GM18511 (cell line): ENCODE measurements around the gene NAGK.
"Not testable (repeated sequence)": the region's sequence is repeated elsewhere in the genome, so short reads cannot be mapped to it uniquely, and the experiment has no call there.

Experiments
- ATAC-seq: cut with Tn5 transposase; IDR thresholded peaks from one replicate; pipeline ENCODE4 v1.9.1; 2021; ENCODE audit warnings: mild to moderate bottlenecking, moderate library complexity; ENCODE audit not compliant: unreplicated experiment

NAGK gene

DNA sequence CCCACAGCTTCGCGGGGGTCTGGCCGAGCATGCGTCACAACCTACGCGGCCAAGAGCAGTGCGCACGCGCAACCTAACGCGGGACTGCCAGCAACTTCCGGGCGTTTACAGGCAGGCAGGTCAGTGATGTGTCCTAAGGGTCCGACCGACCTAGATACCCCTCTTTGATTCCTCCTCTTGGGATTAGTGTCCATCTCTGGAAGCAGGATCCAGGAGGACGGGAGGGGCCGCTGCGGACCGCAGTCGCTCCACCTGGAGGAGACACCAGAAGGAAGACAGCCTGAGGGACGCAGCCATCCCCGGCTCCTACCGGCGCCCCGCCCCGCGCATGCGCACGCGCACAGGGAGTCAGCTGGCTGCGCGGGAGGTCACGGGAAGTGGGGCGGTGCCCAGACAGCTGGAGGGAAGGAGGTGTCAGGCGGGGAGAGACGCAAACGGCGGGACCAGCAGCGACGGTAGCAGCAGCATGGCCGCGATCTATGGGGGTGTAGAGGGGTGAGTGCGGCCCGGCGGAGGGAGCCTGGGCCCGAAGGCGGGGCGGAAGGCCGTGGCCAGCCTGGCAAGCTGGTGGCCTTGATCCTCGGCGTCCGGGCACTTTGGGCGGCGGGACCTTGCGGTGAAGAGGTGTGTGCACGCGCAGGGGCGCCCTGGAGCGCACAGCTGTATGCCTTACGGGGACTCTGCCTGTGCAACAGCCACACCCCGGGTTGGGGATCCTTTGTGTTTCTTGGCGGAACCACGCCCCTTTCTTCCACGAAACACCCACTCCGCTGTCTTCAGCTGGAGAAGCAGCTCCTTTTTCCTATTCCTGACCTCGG is at the start of gene NAGK:
NAGK (plus strand) TSS at position 431 of the 818 bp plus-strand sequence; CDS start at position 467, 36 bp downstream.
- peak; percentile 50 for ATAC-seq

DNA sequence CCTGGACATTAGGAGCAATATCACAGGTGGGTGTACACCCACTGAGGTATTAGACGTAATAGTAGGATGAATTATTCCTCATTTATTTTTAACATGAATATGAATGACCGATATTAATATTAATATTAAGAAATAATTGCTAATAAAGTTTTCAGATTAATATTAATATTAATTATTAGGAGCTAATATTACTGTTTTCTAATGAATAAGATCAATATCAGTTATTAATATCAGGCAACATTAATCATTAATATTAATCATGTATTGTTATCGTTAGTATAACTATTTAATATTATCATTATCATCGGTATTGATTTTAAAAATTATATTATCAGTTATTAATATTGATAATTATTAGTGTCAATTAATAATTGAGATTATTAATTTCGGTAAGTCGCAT is 48.5 kb upstream of the NAGK start:
- ATAC-seq, result not testable (repeated sequence)

DNA sequence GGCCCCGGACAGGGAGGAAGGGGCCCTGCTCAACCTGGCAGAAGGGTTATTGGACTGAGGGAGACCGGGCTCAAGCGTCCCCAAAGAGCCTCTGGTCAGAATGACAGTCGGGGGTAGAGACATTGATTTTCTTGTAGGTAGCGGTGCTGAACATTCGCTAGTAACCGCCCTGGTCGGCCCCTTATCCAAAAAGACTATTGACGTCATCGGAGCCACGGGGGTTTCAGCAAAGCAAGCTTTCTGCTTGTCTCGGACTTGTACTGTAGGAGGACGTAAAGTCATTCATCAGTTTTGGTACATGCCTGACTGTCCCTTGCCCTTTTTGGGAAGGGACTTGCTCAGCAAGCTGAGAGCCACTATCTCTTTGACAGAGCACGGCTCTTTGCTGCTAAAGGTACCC is 47.1 kb upstream of the NAGK start:
- not testable (repeated sequence) for ATAC-seq

DNA sequence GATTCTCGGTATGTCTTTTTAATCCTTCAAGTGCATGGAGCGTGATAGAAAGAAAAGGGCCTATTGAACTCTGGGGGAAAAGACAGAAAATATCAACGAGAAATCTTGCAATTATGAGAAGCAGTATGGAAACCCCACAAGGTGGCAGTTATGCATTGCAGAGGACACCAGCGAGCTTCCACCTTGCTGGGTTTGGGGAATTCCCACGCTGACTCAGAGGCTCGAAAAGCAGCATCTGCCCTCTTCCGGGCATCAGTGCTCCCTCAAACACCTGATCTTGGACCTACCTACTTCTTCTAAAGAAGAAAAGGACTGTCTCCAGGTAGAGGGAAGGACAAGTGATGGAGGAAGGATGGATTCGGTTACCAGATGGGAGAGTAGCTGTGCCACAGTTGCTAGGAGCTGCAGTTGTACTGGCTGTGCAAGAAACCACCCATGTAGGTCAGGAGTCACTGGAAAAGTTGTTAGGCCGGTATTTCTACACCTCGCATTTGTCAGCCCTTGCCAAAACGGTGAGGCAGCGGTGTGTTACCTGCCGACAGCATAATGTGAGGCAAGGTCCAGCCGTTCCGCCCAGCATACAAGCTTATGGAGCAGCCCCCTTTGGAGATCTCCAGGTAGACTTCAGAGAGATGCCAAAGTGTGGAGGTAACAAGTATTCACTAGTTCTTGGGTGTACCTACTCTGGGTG is 44.8 kb upstream of the NAGK start:
- not testable (repeated sequence) for ATAC-seq

DNA sequence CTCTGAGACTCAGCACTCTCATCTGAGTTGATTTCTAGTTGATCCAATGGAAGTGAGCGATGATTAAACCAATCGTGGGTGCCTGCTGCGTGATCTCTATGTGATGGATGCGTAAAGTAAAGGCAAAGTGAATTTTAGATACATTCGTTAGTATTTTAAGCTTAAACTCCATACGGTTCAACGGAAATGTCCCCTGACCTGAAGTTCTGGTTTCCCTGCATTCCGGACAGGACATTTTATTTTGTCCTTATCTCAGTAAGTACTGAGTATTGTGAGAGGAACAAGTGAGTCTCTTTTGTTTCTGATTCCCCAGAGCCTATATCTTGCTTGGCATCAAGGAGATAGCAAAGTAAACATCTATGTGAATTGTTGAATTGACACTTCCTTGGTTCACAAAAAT is 32.2 kb upstream of the NAGK start:
- ATAC-seq, result not testable (repeated sequence)

DNA sequence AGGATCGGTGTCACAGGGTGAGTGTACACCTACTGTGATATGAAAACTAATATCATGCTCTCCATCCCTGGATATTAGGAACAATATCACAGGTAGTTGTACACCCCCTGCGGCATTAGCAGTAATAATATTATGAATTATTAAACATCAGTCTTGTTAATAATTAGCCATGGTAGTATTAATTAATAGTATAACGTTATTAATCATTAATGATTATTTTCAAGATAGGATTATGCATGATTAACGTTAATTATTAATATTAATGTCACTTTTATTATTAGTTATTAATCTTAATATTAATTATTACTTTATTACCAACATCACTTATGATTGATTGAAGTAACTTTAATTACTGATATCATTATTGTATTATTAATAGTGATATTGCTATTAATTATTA is 26.2 kb upstream of the NAGK start:
- no peak for ATAC-seq

DNA sequence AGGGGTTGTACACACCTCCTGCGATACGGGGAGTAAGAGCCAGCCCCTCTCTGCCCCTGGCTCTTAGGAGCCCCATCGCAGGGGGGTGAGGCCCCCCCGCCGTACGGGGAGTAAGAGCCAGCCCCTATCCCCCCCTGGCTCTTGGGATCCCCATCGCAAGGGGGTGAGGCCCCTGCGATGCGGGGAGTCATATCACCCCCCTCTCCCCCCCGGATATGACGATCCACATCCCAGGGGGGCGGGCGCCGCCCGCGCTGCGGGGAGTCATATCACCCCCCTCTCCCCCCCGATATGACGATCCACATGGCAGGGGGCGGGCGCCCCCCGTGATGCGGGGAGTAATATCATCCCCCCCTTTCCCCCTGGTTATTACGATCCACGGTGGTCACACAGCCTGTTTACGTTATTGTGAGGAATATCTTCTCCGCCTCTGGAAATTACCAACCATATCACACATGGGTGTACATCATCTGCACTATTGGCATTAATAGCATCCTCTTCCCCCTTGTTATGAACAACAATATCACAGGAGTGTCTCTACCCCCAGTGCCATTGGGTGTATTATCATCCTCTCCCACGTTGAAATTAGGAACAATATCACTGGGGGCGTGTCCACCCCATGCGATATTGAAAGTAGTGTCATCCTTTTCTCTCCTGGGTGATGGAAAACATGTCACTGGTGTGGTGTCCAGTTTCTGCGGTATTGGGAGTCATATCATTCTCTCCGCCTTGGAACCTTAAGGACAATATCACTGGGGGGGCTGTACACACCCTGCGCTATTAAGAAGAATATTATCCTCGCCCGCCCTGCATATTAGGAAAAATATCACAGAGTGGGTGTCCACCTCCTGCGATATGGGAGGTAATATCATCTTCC is 24.7 kb upstream of the NAGK start:
- ATAC-seq, result no peak

DNA sequence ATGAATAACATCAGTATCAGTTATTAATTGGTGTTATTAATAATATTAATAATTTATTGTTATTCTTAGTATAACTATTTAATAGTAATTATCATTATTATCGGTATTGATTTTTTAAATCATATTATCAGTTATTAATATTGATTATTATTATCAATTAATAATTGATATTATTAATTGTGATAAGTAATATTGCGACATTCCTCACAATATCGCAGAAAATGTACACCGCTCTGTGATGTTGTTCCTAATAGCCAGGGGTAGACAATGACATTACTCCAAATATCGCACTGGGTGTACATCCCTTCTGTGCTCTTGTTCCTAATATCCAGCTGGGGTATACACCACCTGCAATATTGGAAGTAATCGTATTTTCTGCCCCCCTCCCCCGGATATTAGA is 23.3 kb upstream of the NAGK start:
- ATAC-seq, result no peak

DNA sequence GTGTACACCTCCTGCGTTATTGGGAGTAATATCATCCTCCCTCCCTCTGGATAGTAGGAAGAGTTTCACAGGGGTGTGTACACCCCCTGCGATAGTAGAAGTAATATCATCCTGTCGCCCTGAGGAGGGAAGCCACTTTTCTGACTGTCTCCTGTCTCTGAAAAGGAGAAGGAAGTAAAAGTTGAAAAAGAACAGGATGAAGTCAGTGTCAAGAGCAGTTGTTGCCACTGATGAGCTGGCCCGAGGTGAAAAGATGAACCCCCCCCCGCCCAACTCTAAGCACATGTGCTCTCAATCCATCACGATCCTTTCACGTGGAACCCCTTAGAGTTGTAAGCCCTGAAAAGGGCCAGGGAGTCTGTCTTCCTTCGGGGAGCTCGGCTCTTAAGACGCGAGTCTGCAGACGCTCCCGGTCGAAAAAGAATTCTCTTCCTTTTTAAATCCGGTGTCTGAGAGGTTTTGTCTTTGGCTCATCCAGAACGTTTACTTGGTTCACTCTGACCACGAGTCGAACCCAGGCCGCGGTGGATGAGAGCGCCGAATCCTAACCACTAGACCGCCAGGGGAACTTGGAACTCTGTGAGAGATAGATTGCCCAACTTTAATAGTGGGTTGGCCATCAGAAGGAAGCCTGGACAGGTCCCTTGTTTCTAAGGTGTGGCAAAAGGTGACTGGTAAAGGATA is 22.4 kb upstream of the NAGK start:
- no peak for ATAC-seq

DNA sequence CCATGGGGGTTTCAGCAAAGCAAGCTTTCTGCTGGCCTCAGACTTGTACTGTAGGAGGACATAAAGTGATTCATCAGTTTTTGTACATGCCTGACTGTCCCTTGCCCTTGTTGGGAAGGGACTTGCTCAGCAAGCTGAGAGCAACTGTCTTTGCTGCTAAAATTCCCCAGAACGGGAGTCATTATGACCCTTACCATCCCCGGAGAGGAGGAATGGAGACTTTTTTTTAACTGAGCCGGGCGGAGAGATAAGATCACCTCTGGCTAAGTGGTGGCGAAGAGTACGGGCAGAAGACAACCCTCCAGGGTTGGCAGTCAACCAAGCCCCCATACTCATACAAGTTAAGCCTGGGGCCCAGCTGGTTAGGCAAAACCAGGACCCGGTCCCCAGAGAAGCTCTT is 20.4 kb upstream of the NAGK start:
- ATAC-seq, result no peak

DNA sequence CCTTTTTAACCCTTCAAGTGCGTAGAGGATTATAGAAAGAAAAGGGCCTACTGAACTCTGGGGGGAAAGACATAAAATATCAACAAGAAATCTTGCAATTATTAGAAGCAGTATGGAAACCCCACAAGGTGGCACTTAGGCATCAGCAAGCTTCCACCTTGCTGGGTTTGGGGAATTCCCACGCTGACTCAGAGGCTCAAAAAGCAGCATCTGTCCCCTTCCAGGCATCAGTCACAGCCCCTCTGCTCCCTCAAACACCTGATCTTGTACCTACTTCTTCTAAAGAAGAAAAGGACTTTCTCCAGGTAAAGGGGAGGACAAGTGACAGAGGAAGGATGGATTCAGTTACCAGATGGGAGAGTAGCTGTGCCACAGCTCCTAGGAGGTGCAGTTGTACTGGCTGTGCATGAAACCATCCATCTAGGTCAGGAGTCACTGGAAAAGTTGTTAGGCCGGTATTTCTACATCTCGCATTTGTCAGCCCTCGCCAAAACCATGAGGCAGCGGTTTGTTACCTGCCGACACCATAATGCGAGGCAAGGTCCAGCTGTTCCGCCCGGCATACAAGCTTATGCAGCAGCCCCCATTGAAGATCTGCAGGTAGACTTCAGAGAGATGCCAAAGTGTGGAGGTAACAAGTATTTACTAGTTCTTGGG is 18.6 kb upstream of the NAGK start:
- peak; percentile 64 for ATAC-seq

DNA sequence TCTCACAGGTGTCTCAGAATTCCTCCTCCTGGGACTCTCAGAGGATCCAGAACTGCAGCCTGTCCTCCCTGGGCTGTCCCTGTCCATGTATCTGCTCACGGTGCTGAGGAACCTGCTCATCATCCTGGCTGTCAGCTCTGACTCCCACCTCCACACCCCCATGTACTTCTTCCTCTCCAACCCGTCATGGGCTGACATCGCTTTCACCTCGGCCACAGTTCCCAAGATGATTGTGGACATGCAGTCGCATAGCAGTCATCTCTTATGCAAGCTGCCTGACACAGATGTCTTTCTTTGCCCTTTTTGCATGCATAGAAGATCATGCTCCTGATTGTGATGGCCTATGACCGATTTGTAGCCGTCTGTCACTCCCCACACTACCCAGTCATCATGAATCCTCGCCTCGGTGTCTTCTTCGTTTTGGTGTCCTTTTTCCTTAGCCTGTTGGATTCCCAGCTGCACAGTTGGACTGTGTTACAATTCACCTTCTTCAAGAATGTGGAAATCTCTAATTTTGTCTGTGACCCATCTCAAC is 13.2 kb upstream of the NAGK start:
- not testable (repeated sequence) for ATAC-seq

DNA sequence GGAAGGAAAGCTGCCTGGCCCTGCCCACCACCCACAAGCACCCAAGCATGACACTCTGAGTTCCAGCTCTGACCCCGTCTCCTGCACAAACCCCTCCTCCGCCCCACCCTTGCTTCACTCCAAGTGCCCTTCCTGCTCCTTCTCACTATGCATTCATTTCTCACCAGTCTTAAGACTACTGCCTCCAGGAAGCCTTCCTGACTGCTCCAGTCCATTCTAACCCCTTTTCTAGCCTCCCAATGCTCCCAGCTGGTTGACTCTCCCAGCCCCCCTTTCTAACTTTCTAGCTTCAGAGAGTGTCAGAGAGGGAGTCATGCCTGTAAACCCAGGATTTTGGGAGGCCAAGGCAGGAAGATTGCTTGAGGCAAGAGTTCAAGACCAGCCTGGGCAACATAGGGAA is 8.2 kb upstream of the NAGK start:
- no peak for ATAC-seq

DNA sequence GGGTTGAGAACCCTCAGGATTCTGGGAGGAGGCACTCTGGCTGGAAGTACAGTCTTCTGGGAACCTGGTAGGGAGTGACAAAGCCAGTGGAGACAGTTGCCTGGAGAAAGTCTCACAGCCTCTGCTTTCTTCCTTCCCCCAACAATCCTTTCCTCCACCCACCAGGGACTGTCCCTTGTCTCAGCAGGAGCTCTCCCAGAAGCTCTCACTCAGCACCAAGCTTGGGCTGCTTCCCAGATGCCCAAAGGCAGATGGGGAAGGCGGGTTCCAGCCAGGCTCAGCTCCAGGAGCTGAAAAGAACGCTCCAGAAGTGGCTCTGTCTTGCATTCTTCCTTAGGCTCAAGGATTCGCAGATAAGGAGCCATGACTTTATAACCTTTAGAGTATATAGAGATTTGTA is 7.6 kb upstream of the NAGK start:
- no peak for ATAC-seq

DNA sequence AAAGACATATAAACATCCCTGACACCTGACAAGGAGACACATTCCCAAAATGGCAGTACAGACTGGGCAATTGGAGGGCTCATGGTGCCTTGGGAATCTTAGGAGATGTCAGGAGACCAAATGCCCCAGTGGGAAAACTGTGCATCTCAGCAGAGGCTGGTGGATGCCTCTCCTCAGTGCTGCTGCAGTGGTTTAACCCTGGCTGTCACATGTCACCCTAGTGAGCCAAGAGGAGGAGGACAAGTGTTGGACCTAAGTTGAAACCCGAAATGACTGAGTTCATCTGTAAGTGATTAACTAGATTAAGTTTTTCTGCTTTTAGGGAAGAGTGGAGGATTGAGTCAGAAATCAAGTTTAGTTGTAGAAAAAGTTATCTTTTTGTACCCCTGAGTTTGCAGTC is 5.2 kb upstream of the NAGK start:
- peak; percentile 27 for ATAC-seq

DNA sequence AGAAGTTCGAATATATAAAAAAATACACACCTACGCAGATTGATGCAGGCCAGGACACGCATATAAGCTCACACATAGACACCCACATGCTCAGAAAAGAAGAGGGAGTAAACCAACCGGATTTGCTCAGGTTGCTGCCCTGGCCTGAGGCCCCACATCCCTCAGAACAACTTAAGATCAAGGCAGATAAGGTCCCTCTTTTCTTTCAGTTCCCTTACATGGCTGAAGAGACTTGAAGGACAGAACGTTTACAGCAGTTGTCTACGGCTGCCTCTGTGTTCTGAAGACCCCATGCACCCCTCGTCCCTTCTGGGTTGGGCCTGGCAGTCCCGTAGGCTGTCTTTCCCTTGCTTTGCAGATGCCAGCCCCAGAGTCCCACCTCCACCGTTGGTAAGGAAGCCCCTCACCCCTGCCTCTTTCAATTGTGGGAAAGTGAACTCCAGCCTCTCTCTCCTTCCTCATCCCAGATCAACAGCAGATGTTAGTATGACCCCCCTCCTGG is 4.3 kb upstream of the NAGK start:
- no peak for ATAC-seq

DNA sequence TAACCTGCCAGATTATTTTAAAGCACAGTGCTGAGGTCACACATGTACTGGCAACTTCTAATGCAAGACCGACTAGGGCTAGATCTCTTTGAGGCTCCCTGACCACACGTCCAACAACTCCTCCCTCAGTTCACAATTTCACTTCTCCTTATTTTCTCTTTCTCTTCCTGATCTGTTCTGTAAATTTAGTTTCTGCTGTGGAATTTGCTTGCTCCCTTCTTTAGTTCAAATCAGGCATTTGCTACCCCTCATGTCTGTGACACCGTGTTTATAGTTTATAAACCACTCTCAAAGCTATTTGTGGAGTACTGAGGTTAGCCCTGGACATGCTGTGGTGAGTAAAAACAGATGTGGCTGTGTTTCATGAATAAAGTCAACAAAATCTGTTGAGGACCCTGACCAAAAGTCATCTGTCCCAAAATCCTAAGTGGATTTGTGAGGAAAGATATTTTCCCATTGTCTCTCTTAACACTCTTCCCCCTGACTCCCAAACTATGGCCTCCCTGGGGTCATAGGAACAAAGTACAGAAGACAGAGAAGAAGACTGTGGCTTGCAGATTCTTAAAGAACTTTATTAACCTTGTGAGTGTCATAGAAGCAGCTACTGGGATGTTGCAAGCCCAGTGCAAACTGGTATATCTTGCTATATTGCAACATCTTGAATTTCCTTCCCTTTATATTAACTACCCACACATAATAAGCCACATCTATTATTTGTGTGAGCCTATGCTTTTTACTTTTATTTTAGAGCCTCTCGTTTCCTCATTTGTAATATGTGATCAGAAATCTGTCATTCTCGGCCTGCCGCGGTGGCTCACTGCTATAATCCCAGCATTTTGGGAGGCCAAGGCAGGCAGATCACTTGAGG is 3.5 kb upstream of the NAGK start:
- ATAC-seq, result peak; percentile 34

DNA sequence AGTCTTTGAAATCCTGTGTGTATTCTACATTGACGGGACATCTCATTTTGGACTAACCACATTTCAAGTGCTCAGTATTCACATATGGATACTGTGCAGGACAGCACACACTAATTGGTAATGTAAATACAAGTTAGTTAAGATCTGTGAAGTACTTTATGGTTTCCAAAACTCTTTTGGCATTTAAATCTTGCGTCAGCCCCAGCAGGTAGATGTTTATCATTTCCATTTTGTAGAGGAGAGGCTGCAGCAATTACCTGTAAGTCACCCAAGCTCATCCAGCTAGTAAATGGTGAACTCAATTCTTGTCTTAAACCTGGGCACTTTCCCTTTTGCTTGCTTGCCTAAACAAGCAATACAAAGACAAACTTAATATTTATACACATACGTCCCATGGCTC is 1.6 kb upstream of the NAGK start:
- no peak for ATAC-seq
